22Rv1 (cell line): ENCODE results near the gene RRP8.

Experiments used
- CTCF ChIP-seq: fragments of 450-650 bp; IDR thresholded peaks from 2 replicates; pipeline ENCODE4 v1.5.1; 2017; ENCODE audit warnings: mild to moderate bottlenecking
- ZFX ChIP-seq: fragments of 450-650 bp; IDR thresholded peaks from 2 replicates; pipeline ENCODE4 v1.6.1; 2017; ENCODE audit warnings: antibody characterized with exemption, borderline replicate concordance

- no peak for TF ChIP-seq CTCF
- TF ChIP-seq ZFX = no peak
Observed at GRCh38 chr11:6638429-6638828, 35.0 kb upstream of the RRP8 start.
